ENCODE results near the gene NMRAL1.

Gene NMRAL1

DNA sequence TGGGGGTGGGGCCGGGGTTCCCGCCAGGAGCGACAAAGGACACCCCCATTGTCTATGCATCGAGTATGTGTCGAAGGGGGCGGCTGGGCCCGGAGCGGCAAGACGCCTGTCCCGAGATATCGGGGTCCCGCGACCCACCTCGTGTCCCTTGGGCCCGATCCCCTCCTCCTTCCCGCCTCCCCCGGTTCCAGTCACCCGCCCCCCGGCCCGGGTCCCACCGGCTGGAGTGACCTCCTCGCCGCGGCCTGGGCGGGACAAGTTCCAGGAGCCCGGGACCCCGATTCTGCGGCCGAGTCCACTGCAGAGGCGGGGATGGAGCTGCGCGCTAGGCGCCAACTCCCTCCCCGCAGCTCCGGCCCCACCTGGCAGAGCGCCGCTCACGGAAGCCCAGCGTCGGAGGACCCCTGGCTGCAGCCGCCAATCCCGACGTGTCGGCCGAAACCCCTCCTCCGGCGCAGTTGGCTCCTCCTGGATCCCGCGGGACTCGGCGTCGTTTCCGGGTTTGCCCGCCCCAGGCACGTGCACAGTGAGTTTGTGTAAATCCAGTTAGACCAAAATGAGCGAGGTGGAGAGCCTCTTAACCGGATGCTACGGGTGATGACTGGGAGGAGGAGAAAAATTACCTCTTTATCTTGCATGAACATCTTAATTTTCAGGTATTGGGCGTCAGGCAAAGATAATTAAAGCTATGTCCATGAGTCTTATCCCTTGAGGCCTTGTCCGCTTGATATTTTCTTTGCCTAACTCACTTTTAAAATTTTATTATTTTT is at the start of gene NMRAL1:
NMRAL1 (minus strand) TSS at position 434 of the 770 bp plus-strand sequence. CDS start 493 bp downstream, outside the sequence.
- peak; percentile 88 for DNase-seq (ENCODE audit: low spot score)

DNA sequence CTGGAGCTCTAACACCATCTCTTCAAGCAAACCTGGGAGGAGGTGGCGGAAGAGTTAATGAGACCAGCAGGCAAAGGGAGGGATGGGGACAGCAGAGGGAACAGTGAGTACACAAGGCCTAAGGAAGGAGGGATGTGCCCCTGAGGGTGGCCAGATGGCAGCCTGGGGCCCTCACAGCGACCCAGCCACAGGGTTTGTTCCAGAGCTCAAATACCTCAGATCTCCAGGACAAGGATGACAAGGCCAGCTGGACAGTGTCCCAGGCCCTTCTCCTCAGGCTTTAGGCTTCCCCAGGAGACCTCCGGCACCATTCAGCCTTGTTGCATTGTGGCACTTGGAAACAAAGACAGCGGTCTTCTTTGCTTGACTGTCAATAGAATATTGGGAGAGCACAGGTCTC is 49.3 kb upstream of the NMRAL1 start:
- peak; percentile 93 for DNase-seq (ENCODE audit: low spot score)

DNA sequence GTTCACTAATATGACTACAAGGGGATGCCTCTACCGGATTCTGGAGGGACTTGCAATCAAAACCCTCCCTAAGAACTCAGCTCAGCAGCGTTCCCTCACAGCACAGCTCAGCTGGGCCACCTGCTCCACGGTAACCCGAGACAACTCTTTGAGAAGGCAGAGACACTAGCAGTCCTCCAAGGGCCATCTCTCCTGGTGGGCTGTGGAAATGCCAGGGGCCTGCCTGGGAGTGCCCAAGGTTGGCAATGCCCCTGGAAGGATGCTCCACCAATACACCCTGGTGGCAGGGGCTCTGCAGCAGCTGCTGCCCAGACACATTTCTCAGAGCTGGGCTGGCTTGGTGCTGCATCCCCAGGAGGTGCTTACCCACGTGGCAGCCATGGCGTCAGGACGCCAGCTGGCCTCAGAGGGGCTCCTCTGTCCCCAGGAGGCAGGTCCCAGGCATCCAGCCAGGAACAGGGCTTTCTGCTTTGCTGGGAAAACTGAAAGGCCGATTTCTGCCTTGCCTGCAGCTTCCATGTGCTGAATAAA is 47.7 kb upstream of the NMRAL1 start:
- peak; percentile 86 for DNase-seq (ENCODE audit: low spot score)

DNA sequence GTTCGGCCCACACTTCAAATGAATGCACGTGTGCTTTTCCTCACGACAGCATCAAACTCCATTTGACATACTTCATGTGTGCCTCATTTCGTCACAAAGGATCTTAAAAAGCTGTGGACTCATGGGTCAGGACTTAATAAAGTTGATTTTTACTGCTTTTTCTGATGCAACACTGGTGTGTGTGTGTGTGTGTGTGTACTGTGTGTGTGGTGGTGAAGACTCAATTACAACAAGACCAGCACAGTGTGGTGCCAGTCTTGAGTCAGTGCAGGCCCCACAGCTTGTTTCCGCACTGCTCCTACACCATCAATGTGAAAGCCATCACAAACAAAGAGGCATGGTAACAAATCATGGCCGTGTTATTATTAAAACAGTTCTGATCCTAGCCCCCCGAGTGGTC is 46.5 kb upstream of the NMRAL1 start:
- DNase-seq (ENCODE audit: low spot score): no peak

DNA sequence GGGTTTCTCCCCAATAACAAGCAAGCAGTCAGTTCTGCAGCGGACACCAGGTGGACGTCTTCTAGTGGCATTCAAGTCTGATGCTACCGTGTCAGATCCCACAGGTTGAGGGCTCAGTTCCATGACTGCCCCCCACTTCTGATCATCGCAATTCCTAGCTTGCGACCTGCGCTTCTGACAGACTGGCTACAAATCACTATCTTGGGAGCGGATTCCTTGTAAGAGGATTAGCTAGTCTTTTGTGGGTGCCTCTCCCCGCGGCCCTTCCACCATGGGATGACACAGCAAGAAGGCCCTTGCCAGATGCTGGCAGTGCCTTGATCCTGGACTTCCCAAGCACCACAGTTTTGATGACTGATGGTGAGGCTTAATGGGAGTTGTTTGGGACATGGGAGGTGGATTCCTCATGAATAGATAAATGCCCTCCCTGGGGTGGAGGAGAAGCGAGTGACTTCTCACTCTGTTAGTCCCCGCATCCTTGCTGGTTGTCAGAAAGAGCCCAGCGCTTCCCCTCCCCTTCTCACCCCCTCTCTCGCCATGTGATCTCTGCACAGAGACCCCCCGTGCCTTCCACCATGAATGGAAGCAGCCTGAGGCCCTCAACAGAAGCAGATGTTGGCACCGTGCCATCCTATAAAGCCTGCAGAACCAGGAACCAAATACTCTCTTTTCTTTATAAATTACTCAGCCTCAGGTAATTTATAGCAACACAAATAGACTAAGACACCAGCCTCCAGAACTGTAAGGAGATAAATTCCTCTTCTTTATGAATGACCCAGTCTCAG is 45.0 kb upstream of the NMRAL1 start:
- DNase-seq (ENCODE audit: low spot score): no peak

DNA sequence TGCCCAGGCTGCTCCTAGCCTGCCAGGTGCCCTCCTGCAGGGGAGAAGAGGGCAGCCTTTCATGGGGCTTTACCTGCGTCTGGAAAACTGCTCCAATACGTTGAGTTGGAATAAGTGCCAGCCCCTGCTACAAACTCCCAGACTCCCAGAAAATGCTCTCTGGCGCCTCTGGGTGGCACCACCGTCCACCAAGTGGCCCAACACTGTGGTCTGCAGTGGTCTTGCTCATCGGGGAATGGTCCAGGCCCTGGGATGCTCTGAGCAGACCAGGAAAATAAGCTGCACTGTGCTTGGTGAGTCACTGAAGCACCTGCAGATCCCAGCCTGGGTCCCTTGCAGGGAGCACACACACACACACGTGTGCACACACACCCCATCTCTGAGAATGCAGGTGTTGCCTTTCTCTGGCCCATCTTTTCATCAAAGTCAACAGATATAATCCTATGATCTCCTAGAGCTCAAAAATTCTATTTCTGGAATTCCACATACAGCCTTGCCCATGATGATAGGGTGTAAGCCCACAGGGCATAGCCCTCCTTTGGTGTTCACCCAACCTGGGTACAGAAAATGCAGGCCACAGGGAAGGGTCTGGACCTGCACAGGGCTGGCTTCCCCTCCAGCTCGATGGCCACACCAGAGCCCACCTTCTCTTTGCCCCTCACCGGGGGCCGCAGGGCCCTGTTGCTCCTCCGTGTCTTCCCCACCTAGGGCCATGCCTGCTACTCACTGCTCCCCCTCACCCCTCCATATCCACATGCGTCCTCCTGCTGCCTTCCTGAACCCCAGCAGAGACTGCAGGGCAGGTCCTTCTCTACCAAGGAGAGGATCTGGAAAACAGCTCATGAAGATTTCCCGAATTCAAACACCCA is 43.6 kb upstream of the NMRAL1 start:
- DNase-seq (ENCODE audit: low spot score): peak; percentile 88

DNA sequence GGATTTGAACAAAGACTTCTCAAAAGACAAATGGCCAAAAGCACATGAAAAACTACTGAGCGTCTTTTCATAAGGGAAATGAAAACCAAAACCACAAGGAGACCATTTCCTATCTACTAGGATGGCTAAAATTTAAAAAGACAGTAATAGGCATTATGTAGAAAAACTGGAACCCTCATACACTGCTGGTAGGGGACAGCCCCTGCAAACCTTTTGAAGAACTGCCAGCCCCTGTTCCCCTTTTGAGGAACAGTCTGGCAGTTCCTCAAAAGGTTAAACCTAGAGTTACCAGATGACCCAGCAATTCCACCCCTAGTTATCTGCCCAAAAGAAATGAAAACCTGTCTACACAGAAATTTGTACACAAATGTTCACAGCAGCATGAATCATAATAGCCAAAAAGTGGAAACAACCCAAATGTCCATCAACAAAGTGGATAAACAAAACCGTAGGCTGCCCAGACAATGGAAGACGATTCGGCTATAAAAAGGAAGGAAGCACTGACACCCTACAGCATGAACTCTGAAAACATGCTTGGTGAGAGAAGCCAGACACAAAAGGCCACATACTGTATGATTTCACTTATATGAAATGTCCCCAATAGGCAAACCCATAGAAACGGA is 41.3 kb upstream of the NMRAL1 start:
- DNase-seq (ENCODE audit: low spot score): no peak

DNA sequence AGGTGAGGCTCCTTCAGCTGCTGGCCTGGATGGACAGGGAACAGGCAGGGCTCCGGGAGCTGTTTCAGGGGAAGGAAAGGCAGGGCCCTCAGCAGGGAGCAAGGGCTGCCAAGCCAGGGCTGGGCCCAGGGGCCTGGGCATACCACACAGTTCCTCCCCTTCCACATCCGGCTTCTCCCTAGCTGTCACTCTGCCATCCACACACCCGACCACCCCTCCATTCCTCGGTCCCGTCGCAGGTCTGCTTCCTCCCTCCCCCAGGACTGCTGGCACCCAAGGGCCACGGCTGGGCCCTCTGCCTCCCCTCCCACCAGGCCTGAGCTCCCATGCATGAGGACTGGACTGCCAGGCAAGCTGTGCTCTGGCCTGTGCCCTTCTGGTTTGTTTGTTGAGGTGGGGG is 40.2 kb upstream of the NMRAL1 start:
- no peak for DNase-seq (ENCODE audit: low spot score)

DNA sequence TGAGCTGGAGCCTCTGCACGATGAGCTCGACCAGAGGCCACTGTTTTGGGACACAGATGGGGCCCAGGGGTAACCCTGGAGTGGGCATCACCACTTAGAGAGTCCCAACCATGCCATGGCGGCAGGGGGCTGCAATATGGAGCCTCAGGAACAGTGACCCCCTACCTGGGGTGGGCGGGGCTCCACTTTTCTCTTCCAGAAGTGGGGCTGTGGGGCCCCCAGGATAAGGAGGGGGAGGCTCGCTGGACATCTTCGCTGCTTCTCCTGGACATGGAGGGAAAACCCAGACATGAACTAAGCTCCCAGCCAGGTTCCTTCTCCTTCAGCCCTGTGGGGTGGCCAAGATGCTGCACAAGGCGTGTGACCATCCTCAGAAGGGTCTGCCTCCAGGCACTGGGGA is 39.5 kb upstream of the NMRAL1 start:
- no peak for DNase-seq (ENCODE audit: low spot score)

DNA sequence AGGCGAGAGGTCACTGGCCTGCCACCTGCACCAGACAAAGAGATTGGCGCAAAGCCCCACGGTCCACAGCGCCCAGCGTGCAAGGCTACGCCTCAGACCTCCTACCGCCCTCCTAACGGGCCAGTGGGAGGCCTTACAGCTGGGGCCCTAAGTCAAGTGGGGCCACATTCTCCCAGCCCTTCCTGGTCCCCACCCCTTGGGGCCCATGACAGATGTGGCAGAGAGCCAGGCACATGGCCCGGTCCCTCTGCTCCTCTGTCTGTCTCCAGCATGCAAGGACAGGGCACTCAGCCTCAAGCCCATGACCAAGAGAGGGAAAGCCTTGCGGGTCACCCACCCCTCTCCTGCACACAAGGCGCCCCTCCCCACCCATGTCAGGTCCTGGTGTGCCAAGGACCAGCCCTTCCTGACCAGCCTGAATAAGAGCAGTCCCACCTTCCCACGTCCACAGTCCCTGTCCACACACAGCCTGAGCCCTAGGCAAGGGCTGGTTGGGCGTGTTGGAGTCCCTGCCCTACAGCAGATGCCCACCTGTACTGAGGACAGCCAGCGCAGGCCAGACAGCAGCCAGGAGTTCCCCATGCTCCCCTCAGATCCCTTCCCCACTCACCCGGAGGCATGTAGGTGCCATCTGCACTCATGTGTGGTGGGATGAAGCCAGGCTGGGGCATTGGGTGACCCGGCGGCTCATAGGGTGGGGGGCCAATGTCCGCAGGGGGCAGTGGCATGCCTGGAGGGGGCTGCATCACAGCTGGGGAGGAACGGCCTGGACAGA is 38.8 kb upstream of the NMRAL1 start:
- DNase-seq (ENCODE audit: low spot score): no peak

DNA sequence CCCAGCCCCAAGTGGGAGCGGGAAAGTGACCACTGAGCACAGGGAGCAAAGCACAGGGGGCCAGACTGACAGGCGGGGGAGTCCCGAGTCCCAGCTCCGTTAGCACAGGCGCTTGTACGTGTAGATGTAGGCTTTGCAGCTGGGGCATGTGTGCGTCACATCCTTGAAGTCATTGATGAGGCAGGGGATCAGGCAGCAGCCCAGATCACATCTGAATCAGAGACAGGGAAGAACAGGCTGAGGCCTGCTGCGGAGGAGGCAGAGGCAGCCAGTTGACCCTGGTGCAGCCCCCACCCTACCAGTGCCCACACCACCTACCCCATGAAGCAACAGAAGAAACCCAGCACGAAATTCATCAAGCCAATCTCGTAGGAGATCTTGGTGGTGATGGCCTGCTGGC is 38.0 kb upstream of the NMRAL1 start:
- no peak for DNase-seq (ENCODE audit: low spot score)

DNA sequence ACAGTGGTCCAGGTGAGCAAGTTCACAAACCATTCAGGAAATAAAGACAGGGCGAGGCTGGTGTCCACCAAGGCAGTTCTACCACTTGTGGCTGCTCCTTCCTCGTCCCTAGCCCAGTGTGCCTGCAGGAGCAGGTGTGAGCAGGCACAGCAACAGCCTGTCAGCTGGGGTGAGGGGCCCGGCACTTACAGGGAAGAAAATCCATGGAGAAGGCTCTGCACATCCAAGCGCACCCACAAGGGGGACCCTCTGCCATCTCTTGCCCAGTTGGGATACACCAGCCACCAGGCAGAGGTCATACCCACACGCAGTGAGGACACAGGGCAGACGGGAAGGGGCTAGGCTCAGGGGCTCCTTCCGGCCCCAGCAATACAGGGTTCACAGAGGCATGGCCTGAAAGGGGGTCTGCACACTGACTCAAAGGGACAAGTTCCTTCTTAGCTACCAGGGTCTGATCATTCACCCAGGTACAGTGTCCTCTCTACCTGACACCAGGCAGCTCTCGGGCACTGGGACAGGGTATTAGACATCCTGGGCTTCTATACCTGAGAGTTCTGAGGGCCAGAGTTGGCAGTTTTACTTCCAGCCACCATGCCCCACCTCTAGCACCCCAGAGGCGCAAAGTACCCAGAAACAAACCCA is 37.1 kb upstream of the NMRAL1 start:
- DNase-seq (ENCODE audit: low spot score): peak; percentile 75

DNA sequence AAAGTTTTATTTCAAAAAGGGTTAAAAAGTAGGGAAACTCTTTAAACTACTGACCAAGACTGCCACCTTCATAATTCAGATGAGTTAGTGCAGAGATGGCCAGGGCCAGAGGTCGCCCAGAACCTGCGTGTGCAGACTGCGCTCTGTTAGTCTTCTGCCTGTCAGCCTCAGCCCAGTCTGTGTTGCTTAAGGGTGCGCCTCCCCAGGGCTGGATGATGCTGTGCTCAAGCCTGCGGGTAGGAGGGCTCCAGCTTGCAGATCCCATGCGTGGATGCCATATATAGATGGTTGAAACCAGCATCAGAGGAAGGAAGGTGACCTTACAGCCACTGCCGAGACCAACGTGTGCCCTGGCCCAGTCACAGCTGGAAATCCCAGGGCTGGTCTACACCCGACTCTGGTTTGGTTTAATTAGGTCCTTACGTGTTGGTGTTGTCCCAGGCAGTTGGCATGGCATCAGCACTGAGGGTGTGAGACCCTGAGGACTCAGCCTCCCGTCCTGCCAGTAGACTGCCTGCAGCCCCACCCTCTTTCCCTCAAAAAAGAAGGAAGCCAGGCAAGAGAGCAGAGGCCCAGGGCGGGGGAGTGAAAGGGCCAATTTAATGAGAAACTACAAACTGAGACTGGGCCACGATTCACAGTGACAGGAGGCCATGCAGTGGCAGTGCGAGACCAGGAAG is 36.5 kb upstream of the NMRAL1 start:
- no peak for DNase-seq (ENCODE audit: low spot score)

DNA sequence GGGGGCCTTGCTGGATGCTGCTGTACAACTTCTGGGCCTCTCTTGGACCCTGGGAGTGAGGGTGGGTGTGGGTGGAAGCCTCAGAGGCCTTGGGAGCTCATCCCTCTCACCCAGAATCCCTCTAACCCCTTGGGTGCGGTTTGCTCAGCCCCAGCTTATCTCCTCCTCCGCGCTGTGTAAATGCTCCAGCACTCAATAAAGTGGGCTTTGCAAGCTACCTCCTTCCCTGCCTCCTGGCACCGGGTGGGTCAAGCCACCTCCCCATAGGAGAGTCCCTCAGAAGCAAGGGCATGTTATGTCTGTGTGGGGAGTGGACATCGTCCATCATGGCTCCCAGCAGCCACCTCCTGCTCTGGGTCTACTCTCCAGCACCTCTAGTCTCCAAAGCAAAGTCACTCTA is 35.7 kb upstream of the NMRAL1 start:
- no peak for DNase-seq (ENCODE audit: low spot score)

DNA sequence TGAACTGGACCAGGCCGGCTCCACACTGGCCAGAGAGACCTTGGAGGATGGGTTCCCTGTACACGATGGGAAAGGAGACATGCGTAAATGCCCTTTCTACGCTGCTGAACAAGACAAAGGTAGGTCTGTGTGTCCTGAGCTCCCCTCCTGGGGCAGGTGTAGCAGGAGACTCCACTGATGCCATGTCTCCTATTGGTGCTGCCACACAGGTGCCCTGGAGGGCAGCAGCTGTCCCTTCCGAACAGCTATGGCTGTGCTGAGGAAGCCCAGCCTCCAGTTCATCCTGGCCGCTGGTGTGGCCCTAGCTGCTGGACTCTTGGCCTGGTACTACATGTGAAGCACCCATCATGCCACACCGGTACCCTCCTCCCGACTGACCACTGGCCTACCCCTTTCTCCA is 35.0 kb upstream of the NMRAL1 start:
- no peak for DNase-seq (ENCODE audit: low spot score)

DNA sequence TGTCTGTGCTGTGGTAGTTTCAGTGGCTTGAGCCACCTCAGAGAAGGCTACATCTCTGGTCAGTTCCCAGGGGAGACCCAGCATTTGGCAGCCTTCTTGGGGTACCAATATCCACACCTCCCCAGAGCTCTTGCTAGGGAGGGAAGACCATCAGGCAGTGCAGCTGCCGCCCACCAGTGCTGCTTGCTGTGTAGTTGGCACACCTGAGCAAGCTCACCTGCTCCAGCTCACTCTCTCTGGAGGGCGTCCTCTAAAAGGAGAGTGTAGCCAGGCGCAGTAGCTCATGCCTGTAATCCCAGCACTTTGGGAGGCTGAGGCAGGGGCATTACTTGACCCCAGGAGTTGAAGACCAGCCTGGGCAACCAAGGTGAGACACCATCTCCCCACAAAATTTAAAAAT is 34.4 kb upstream of the NMRAL1 start:
- DNase-seq (ENCODE audit: low spot score): no peak

DNA sequence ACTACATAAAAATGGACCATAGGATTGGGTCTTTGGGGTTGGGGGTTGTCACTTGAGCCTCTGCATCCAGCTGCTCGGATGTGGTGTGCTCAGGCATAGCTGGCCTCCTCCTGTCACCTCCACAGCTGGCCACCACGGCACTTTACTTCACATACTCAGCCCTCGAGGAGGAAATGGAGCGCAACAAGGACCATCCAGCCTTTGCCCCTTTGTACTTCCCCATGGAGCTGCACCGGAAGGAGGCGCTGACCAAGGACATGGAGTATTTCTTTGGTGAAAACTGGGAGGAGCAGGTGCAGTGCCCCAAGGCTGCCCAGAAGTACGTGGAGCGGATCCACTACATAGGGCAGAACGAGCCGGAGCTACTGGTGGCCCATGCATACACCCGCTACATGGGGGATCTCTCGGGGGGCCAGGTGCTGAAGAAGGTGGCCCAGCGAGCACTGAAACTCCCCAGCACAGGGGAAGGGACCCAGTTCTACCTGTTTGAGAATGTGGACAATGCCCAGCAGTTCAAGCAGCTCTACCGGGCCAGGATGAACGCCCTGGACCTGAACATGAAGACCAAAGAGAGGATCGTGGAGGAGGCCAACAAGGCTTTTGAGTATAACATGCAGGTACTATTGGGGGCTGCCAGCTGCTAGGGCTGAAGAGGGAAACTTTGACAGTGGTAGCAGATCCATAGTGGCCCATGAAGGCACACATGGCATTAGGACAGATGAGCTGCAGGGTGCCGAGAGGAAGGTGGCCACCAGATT is 33.3 kb upstream of the NMRAL1 start:
- no peak for DNase-seq (ENCODE audit: low spot score)

DNA sequence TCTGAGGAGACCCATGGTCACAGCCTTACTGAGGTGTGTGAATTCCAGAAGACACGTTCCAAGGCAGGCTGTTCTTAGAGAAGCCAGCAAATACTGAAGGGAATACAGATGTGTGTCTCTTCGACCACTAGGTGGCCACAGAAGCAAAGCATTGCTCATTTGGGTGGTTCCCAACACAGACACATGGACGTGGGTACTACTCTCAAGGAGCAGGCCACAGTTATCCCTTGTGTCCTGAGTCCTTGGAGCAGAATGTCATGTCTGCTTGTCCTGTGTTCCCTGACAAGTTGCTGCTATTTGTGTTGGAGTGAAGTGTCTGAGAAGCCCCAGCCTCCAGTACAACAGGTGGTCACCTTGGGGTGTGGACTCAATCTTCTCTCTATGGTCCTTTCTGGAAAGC is 32.0 kb upstream of the NMRAL1 start:
- peak; percentile 93 for DNase-seq (ENCODE audit: low spot score)
